NOMO-1 (cell line): ENCODE results near the gene ATP1A1.

ENCODE experiments used
- DNase-seq, 2 experiments: peaks; one replicate each; lab custom pipeline; 2025; ENCODE audit not compliant: unreplicated experiment in 2 of 2; lab: John Stamatoyannopoulos, UW

Gene ATP1A1

DNA sequence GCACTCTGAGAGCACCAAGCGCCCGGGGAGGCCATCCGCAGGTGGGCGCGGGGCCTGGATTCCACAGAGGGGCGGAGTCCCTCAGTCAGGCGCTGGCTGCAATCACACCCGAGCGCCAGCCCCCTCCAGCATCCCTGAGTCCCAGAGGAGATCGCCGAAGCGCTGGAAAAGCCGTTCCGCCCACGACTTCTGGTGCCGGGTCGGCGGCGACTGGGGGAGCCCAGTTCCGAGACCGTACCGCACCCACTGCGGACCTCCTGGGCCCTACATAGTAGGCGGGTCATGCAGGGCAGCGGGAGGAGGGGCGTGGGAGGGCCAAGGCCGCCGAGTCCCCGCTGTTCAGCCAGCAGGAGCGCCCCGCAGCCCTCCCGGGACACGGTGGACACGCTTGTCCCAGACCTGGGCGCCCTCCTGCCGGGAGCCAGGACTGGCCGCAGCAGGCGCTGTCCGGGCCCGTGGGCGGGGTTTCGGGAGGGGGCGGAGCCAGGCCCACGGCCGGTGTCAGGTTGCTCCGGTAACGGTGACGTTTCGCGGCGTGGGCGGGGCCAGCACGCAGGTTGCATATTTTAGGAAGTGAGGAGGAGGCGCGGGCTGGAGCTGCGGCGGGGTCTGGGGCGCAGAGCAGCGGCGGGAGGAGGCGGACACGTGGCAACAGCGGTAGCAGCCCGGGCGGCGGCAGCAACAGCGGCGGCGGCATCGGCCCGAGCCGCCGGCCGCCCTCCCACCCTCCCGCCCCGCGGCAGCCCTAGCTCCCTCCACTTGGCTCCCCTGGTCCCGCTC, at the start of gene ATP1A1:
TSS of gene ATP1A1 (plus strand) at position 594 of the 780 bp plus-strand sequence. CDS start 268 bp downstream, outside the sequence.
- DNase-seq: peak; percentile 86 to 93

DNA sequence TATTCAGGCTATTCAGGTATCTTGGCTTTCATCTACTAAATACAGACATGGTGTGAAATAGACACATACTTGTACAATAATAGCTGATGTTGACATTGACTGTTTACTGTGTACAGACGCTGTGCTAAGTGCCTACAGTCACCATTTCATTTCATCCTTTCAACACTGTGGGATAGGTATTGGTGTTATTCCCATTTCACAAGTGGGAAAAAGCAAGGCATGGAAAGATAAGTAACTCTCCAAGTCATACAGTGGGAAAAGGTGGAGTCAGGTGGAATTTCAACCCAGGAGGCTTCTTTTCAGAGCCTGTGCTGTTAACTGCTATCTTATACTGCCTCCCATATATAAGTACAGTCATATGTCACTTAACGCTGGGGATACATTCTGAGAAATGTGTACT, 49.6 kb upstream of the ATP1A1 start:
- no peak for DNase-seq

DNA sequence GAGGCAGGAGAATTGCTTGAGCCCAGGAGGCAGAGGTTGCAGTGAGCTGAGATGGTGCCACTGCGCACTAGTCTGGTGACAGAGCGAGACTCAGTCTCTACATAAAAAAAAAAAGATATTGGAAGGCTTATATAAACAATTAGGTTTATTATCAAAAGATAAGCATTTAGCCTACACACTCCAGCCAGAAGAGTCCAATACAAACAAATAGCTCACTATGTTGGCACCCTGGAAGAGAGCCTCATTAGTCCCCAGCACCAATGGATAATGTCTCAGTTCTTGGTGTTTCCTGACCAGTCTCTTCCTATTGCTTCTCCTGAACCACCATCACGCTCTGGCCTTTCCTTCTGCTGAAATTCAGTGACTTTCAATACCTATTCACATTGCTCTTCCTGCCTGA, 48.6 kb upstream of the ATP1A1 start:
- no peak for DNase-seq

DNA sequence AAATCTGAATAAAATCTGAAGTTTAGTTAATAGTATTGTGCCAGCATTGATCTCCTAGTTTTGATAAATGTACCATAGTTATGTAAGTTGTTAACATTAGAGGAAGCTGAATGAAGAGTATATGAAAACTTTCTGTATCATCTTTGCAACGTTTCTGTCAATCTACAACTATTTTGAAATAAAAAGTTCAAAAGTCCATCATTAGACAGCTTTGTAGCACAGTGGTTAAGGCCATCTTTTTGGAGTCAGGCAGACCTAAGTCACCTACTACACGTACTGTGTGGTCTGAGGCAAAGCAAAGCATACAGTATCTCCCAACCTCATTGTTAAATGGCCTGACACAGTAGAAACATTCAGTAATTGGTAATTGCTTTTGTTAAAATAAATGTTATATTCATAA, 47.9 kb upstream of the ATP1A1 start:
- DNase-seq: no peak

DNA sequence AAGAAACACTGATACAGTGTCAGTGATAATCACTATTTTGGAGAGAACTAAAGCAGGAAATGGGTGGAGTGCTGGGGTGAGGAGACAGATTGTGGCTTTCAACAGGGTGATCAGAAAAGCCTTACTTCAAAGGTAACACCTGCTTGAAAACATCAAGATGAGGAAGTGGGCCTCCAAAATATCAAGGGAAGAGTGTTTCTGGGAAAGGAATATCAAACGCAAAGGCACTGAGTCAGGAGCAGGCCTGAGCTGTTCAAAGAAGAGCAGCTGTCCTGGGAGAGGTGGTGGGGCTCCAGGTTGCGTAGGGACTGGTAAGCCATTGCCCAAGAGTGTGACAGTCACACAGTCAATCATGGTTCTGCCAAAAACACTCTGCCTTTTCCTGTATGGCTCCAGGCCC, 47.1 kb upstream of the ATP1A1 start:
- no peak for DNase-seq

DNA sequence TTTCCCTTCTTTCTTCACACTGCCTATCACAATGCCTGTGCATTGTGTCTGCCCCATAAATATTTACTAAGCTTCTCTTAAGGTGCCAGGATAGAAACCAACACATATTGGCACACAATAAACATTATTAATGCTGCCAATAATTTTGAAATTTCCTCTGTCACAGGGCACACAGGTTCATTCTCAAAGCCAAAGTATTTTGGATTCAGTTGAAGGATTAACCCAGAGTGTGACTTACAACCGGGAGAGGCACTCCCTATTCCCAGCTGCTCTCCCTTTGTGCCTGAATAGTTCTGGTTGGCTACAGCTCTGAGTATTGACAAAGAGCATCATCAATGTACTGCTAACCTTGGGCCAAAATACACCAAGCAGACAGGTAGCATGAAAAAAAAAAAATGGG, 46.6 kb upstream of the ATP1A1 start:
- DNase-seq: no peak

DNA sequence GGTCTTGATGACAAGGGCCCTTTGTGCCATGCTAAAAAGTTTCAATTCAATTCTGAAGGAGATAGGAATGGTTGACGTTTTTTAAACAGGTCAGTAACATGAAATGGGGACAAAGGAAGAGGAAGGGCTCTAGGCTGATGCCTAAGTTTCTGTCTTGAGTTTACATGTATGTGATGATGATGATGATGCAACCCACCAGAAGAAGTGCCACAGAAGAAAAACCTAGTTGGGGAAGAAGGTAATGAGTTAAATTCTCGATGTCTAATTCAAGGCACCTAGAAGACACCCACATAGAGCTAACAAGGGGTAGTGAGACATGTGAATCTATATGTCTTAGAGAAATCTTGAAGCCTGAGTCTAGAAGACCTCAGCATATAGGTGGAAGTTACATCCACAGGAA, 44.4 kb upstream of the ATP1A1 start:
- no peak for DNase-seq

DNA sequence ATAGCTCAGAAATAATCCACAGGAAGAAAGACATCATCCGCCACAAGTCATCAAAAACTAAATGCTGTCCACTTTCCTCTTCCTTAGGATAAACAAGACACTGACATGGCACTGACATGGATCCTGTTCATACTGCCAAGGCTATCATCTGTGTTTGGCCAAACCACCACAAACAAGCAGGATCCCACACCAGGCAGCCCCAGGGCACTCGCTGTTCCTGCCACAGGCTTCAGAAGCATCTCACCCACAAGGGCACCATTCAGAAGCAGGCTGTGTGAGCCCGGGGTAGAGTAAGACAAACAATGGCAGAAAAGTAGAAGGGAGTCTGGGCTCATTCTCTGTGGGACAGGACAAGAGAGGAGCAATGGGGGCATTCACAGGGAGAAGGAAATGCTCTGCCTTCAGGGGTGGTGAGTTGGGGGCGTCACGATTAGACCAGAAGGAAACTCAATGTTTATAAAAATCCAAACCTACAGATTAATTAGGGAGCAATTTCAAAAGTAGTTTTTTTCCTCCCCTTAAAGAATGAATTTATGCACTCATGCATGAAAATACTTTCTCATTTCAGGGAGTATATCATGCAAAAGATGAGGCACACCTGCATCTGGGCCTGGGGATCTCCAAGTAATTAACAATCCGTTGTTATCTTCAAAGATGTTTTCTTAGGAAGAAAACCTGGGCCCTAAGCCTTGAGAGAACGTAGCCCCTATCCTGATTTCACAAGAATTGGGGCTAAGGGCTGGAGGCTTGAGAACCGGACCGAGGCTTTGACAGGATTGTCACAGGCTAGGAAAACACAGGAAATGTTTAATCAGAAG, 43.3 kb upstream of the ATP1A1 start:
- no peak for DNase-seq

DNA sequence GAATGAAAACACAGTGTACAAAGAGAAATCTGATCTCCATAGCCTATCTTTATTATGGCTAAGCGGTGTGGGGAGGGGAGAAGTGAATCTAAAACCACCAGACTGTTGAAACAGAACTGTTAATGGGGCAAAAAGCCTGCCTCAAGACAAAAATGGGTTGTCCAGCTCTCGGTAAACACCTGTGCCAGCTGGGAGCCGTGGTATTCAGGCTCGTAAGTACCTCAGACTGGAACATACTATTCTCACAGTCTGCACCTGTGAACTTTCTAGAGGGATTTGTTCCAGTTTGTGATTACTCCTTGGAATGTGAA, 42.7 kb upstream of the ATP1A1 start:
- no peak for DNase-seq

DNA sequence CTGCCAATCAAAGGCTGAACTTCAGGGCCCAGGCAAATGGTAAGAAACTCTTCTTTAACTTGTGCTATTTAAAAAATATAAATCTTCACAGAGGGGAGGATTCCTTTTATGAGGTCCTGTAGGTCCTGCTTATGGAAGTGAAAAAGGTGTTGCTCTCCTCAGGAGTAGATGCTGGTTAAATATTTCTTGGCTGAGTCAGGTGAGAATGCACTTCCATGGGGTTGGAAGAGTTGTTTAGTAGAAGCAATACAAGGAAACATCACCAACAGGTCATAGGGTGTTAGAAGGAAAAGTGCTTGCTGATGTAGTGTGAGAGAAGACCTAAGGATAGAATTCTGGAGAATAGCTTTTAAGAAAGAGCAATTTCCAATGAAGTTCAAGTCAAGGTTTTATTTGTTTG, 42.2 kb upstream of the ATP1A1 start:
- no peak for DNase-seq

DNA sequence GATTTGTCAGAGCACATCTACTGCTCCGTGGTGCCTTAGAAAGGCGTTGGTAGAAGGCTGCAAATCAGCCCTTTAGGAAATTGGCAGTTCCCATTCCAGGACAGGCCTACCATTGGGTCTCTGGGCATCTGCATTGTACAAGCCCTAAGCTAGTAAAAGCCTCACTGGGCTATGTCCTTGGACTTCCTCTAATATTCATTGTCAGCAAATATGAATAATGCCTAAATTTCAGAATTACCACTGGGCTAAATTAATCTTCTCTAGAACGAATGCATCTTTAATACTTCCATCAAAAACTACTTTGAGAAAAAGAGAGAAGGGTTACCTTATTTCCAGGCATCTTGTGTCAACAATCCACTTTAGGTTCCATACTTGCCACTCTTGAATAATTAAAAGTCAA, 41.5 kb upstream of the ATP1A1 start:
- DNase-seq: no peak

DNA sequence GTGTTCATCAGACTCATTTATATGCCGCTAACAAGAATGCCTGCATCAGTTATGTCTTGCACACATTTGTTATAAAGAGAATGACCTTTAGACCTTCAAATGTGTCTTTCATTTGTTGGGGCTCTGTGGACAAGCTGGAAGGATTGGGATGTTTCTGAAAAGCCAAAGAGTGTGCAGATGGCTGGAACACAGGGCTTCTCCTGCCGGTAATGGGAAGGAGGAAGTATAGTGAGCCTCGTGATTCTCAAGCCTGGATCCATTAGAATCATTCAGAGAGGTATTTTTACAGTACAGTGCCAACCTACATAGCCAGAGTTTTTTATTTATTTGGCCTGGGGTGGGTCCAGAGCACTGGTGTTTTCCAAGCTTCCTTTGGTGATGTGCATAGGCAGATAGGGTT, 40.6 kb upstream of the ATP1A1 start:
- DNase-seq: no peak

DNA sequence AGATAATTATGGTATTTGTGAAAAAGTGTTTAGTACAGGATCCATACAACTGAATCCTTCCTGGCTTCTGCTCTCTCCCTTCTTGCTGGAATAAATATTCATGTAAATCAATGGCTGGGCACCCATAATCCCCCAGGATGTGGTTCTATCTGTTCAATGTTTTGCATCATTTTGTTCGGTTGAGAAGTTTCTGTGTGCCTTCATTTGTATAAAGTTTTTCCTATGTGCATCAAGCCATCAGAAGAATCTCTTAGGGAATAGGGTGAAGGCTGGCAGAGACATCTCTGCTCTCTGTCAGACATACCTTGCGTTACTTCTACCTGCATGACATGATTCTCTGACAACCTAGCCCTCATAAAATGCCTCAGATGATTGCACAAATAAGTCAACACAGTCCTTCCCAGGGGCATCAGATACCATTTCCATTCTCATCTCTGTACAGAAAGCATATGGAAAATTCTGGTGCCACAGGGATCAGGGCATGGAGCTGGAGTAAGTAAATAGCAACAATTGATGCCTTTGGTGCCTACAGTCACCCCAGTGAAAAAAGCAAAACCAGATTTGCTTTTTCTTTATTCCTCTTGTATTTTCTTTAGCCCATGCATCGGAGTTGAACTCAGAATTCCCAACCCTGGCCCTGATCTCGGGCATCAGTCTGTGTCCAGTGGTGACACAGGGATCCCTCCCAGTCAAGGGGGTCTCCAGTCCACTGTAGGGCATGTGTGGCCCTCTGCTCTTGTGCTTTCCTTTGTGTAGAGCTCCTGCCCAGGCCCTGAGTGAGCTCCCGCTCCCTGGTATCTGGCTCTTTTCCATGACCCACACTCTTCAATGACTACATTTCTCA, 39.7 kb upstream of the ATP1A1 start:
- no peak for DNase-seq

DNA sequence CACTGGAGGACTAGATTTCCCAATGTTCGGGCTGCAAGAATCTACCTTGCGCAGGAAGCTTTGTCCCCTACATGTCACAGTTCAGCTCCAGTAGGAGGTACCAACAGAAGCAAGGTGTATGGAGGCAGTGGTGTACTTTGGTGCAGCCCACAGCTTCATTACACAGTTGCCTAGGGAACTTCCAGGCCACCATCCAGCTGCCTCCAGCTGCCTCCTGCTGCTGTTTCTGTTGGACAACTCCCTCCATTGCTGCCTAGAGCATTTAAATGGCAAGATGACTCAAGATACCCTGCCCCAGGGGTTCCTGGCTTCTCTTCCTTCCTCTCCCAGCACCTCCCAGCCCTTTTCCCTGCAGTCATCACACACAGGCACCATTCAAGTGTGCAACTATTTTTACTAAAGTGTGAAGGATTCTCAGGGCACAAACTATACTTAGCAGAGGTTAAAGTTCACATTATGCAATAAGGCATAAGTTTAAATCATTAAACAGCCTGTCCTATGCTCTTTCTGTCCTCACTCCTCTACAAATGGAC, 39.0 kb upstream of the ATP1A1 start:
- DNase-seq: no peak

DNA sequence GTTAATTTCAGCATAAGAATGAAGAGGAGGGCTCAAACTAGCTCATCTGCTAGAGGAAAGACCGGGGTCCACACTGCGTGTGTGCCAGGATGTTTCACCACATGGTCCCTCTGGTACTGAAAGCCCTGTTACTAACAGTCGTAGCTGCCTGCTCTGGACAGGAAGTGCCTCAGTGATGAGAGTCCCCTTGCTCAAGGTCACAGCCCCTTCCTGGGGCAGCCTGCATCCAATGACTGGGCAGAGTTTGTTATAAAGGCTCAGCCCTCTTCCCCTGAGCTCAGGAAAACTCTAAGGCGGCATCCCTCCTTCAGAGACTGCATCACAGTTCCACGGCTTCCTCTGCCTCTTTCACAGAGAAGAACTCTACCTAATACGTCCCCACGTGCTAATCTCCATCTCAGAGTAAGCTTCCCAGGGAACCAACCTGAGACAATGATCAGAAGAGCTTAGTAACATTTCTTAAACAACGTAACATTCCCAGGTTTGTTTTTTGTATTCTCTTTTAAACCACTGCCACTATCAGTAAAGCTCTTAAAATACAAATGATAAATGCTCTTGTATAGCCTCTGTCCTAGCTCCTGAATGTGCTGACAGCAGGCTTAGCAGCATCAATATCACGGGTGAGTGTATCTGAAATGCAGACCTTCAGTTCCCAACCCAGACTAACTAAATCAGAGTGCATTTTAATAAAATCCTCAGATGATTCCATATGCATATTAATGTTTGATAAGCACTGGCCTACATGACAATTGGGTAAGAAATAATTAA, 38.0 kb upstream of the ATP1A1 start:
- no peak for DNase-seq

DNA sequence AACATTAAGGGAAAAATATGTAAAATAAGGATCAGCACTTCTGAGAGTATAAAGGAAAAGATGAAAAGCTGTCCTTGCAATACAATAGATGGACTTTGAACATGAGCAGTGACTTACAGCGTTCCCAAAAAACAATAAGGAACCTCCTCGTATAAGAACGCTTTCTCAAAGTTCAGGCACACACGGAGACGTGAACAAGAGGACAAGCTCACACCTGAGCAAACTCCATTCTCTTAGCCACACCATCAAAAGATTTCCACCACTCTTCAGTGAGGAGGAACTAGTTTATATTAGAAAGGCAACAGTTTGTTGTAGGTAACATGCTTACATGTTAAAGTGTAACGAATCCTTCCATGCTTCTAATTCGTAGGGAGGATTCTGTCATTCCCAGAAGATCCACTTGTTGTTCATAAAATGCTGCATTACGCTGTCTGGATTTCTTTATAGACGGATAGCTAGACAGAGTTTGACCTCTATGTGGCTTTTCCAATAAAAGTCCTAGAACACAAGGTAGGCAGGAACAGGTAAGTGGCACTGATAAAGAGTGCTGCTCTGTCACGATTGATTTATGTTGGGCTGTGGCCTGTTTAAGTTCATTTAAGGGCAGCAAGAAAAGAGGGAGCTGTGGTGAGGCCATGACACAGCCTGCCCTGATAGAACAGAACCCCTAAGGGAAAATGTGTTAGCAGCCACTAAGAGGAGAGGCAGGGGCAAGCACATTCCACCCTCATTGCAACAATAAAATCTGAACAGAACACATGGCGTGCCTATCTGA, 37.0 kb upstream of the ATP1A1 start:
- DNase-seq: no peak

DNA sequence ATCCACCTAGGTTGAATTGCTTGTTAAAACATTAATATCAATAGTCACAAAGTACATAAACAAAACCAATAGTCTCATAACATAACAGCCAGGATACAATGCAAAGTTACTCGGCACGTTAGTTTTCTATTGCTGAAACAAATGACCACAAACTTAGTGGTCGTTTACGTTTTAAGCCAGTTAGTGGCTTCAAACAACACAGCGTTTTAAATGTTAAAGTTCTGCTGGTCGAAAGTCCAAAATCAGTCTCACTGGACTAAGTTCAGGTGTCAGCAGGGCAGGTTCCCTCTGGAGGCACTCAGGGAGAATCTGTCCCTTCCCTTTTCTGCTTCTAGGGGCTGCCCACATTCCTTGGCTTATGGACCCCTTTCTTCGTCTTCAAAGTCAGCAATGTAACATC, 35.6 kb upstream of the ATP1A1 start:
- DNase-seq: no peak

DNA sequence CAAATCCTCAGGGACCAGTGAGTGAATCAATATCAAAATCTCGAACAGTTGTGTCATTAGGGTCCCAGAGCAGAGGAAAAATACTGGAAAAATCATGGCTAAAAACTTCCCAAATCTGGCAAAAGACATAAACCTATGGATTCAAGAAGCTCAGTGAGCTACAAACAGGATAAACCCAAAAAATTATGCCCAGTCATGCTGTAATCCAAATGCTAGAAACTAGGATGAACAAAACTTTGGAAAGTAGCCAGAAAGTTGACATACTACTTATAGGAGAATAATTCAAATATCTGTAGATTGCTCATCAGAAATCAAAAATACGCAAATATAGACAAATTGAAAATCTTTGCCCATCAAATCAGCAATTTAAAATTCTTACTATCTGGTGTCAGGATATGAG, 34.6 kb upstream of the ATP1A1 start:
- no peak for DNase-seq

DNA sequence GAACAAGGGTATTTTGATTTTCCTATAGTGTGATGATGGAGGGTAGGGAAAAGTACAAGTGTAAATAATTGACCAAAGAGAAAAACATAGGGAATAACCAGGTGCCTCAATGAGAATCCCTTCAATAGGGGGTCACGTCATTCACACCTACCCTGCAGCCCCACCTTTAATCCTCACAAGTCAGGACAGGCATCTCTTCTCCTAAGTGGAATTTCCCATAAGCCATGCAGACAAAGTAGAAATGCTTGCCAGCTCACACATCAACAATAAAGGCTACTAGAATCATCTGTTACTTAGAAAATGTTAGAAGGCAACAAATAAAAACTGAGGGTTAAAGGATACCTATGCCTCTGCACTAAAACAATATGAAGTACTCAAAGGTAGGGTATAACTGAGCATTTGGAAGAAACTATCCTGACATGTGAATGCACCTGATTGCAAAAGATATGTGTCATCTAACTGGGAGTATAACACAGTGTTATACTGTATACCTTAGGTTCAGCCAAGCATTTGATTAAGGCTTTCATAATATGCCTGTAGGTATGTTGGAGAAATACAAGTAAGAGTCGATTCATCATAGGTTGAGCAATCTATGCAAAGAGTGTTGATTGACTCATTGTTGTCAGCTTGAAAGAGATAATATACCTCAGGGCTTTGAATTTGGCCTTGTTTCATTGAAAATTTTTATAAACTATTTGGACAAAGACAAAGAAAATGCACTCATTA, 32.4 kb upstream of the ATP1A1 start:
- no peak for DNase-seq
